ENCODE data around the gene MON2.

MON2 gene

DNA sequence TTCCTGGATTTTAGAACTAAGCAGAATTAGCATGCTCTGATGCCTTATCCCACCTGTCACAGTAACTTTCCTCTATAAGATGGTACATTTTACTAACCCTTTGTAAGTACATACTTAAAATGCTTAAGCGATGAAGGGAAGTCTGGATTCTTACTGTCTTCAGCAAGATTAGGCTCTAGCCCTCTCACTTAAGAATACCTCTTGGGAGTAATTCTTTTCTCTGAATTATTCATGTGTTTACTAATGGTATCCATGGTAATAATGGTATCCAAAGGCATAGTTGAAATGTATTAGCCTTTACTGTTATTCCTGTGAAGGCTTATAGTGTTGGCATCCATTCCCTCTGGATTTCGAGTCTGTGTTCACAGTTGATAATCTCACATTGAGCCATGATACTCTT is 176.9 kb downstream of the MON2 start:
- Histone ChIP-seq H3K4me1 (ENCODE audit: control insufficient read depth, low read depth, low read length) (peaks cover 32% of the 10 kb centered on the region), H3K27ac (ENCODE audit: low read length) (no peak overlapping the region), H3K4me3 (ENCODE audit: low read length) (no peak overlapping the region), H3K27me3 (ENCODE audit: control insufficient read depth, insufficient read depth, low read length) (no peaks in the 10 kb centered on the region), H3K9ac (ENCODE audit: low read length) (no peak overlapping the region), H3K9me3 (ENCODE audit: control insufficient read depth, low read depth, low read length) (no peaks in the 10 kb centered on the region), H3K36me3 (ENCODE audit: control insufficient read depth, low read depth, low read length) (no peaks in the 10 kb centered on the region)

DNA sequence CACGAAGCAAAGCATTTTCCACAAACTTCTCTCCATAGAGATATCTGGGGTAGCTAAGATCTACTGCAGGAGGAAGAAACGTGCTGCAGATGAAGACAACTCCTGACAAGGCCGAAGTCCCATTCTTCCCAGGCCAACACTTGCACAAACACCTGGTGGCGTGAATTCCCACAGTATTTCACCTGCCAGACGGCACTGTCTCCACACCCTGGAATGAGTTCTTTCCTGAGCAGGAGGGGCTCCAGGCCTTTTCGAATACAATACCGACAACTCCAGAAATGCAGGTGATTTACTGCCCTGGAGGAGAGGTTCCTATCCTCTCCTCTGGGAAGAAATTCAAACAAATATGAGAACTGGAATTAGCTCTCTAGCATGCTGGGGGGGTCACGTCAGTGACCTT is 179.9 kb downstream of the MON2 start:
- no peak overlapping the region for H3K9ac ChIP-seq (ENCODE audit: low read length)
- no peak overlapping the region for H3K4me3 ChIP-seq (ENCODE audit: low read length)
- H3K36me3 ChIP-seq (ENCODE audit: control insufficient read depth, low read depth, low read length) = no peaks in the 10 kb centered on the region
- peaks cover 16% of the 10 kb centered on the region for H3K27me3 ChIP-seq (ENCODE audit: control insufficient read depth, insufficient read depth, low read length)
- H3K4me1 ChIP-seq (ENCODE audit: control insufficient read depth, low read depth, low read length) = peaks cover 30% of the 10 kb centered on the region
- no peak overlapping the region for H3K27ac ChIP-seq (ENCODE audit: low read length)
- no peaks in the 10 kb centered on the region for H3K9me3 ChIP-seq (ENCODE audit: control insufficient read depth, low read depth, low read length)

DNA sequence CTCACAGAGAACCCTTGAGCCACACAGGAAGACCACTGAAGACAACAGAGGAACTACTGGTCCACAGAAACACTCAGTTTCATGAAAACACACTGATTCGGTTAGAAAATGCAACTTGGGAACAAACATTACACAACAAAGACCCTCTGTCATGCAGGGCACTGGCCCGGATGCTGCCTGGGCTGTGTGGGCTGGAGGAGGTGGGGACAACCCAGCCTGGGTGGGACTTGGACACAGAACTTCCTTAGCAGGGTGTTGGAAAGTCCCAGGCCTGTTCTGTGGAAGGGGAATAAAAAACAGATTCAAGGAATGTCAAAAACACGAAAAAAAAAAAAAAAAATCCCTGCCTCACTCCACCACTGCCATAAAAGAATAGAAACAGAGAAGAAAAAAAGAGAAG is 181.0 kb downstream of the MON2 start:
- Histone ChIP-seq H3K9ac (ENCODE audit: low read length) (no peak overlapping the region), H3K36me3 (ENCODE audit: control insufficient read depth, low read depth, low read length) (no peaks in the 10 kb centered on the region), H3K4me3 (ENCODE audit: low read length) (no peak overlapping the region), H3K9me3 (ENCODE audit: control insufficient read depth, low read depth, low read length) (no peaks in the 10 kb centered on the region), H3K27ac (ENCODE audit: low read length) (no peak overlapping the region), H3K4me1 (ENCODE audit: control insufficient read depth, low read depth, low read length) (peaks cover 39% of the 10 kb centered on the region), H3K27me3 (ENCODE audit: control insufficient read depth, insufficient read depth, low read length) (peaks cover 26% of the 10 kb centered on the region)

DNA sequence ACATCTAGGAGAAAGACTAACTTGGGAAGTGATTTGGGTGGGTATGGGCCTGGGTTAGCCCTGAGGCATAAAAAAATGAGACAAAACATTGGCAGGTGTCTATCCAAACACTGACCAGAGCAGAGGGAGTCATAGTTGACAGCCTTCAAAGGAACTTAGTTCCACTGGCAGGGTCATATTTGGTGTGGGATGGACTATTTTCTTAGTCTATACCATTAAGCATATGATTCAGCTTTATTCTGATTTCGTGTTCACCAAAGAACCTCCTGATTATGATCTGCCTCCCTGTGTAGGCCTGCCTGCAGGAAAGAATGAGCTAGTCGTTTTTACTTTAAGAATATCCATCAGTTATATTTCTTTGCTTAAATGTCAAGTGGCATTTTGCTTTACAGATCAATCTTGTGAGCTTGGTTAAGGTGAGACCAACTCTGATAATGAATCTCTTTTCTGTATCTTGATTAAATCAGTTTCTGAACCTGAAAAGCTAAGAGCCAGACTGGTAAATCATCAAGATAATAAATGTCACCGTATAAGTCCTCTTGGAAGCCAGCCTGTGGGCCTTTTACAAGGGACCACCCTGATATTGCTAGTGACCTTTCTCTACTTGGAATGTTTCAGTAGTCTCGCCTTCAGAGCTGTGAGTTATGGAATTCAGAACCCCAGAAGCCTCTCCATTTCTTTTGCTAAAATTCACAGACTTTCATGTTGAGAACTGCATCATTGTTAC is 182.9 kb downstream of the MON2 start:
- no peak overlapping the region for H3K9ac ChIP-seq (ENCODE audit: low read length)
- no peaks in the 10 kb centered on the region for H3K36me3 ChIP-seq (ENCODE audit: control insufficient read depth, low read depth, low read length)
- H3K9me3 ChIP-seq (ENCODE audit: control insufficient read depth, low read depth, low read length) = no peaks in the 10 kb centered on the region
- H3K4me1 ChIP-seq (ENCODE audit: control insufficient read depth, low read depth, low read length) = peaks cover 57% of the 10 kb centered on the region
- no peak overlapping the region for H3K4me3 ChIP-seq (ENCODE audit: low read length)
- no peak overlapping the region for H3K27ac ChIP-seq (ENCODE audit: low read length)
- H3K27me3 ChIP-seq (ENCODE audit: control insufficient read depth, insufficient read depth, low read length) = peaks cover 37% of the 10 kb centered on the region
